ENCODE data around the gene SPINDOC. TPM values are rescaled to one million over a fixed set of nuclear protein-coding genes. Genes with fewer than 3 reads are reported as not detected.

SPINDOC gene
- total RNA-seq, 2 donors from 2014 or later, result 7.0 to 12.1 TPM

DNA sequence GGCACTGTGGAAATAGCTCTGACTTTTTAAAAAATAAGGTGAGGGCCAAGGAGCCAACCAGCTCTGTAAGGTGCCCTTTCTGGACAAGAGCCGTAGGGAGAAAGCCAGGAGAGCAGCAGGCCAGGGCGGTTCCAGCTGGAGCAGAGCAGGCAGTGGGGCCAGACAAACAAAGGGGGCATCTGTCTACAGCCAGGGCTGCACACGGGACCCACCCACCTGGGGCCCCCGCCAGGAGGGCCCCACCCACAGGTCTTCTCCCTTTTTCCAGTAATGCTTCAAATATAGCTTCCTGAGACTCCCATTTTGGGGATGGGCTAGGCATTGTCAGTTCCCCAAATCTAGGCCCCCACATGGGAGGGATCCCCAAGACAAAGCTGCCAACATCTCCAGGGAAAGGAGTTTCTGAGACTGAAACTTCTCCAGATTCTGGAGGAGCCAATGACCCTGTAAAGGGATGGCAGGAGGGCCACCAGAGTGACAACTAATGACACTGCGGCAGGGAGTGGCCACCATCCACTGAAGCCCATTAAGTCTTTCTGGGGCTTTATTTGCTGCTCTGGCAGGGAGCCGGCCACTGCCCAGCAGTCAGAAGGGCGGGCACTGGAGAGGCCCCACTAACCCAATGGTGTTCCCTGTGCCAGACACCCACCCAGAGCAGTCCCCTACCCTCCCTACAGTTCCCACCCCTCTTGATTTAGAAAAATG, 46.6 kb upstream of the SPINDOC start:
- Histone ChIP-seq H3K4me3 (peak overlapping the region in 1 of 2 donors; percentile 85), H3K36me3 (no peaks in the 10 kb centered on the region), H3K4me1 (peaks cover 0 to 62% of the 10 kb centered on the region in 2 donors), H3K27ac (peak overlapping the region in 1 of 2 donors; percentile 82), H3K9me3 (no peaks in the 10 kb centered on the region), H3K27me3 (no peaks in the 10 kb centered on the region)
- DNase-seq (ENCODE audit: low spot score), result no peak
- TF ChIP-seq, protein P1, sequence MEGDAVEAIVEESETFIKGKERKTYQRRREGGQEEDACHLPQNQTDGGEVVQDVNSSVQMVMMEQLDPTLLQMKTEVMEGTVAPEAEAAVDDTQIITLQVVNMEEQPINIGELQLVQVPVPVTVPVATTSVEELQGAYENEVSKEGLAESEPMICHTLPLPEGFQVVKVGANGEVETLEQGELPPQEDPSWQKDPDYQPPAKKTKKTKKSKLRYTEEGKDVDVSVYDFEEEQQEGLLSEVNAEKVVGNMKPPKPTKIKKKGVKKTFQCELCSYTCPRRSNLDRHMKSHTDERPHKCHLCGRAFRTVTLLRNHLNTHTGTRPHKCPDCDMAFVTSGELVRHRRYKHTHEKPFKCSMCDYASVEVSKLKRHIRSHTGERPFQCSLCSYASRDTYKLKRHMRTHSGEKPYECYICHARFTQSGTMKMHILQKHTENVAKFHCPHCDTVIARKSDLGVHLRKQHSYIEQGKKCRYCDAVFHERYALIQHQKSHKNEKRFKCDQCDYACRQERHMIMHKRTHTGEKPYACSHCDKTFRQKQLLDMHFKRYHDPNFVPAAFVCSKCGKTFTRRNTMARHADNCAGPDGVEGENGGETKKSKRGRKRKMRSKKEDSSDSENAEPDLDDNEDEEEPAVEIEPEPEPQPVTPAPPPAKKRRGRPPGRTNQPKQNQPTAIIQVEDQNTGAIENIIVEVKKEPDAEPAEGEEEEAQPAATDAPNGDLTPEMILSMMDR (IDR thresholded peaks at IDR 0.05), result no peak

DNA sequence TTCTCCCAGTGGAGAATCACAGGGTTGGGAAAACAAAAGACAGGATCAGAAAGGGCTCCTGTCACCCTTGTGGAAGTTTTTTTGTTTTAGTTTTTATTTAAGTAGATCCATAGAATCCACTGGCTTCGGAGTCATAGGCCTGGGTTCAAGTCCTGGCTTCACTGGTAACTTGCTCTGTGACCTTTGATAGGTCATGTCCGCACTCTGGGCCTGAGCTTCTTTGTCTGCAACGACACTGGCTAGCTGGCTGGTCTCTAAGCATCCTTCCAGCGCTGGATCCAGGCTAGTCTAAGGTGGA, 46.0 kb upstream of the SPINDOC start:
- Histone ChIP-seq H3K9me3 (no peaks in the 10 kb centered on the region), H3K36me3 (no peaks in the 10 kb centered on the region), H3K27ac (peak overlapping the region; percentile 82 to 83), H3K27me3 (no peaks in the 10 kb centered on the region), H3K4me3 (peak overlapping the region; percentile 71 to 85), H3K4me1 (peaks cover 0 to 58% of the 10 kb centered on the region in 2 donors)
- TF ChIP-seq, protein P1 (IDR thresholded peaks at IDR 0.05), result no peak
- DNase-seq (ENCODE audit: low spot score), result no peak

DNA sequence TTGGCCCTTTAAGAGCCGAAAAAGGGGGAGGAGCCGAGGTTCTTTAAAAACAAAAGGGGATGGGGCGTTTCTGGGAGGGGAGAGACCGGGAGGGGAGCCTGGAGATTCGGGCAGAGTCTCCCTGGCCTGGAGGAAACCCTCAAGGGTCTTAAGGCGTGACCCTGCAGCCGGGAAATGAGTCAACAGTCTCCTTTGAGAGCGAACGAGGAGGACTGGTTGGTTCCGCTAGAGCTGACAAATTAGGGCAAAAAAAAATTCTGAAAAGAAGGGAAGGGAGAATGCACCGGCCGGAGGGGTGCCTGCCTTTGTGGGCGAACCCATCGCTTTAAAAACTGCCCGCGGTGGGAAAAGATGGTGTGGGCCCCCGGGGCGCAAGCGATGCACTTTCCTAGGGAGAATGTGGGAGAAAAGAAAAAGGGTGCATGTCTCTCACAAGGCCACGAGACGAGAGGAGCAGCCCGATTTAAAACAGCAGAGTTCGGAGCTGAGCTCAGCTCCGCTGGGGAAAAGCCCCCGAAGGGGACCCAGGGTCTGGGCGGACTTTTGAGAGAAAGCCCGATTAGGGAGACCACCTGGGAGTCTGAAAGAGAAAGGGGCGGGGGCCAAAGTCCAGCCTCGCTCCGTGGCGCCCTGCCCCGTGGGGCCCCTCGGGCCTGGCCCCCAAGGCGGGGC, 45.6 kb upstream of the SPINDOC start:
- H3K27ac ChIP-seq, result peak overlapping the region; percentile 82 to 83
- peak; percentile 82 for DNase-seq (ENCODE audit: low spot score)
- peaks cover 0 to 53% of the 10 kb centered on the region in 2 donors for H3K4me1 ChIP-seq

DNA sequence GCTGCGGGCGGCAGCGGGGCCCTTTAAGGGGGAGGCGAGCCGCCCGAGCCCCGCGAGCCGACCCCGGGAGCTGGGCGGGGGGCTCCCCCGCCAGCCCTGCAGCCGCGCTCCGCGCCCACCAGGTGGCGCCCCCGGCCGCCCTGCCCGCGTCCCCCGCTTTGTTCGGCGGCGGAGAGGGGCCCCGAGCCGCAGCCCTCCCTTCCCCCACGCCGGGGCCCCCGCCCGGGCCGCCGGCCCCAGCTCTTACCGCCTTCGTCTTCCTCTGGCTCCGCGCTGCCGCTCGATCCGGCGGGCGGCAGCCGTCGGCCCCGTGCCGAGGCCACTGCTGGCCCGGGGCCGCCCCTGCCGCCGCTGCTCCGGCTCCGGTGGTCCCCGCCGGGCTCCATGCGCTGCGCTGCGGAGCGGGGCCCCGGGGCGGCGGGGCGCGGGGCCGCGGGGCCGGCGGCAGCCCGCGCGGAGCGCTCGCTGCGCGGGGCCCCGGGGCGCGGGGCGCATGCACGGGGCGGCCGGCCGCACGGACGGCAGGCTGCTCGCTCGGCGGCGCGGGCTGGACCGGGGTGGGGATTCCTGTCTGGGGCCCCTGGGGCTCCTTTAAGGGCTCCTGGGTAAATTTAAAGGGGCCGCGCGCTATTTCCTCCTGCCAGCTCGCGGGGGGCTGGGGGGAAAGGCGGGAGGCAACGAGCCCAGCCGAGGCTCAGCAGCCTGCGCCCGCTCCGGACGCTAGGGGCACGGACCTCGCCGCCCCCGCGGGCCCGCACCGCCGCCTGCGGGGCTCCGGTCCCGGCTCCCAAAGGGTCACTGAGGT, 44.8 kb upstream of the SPINDOC start, which contains the start of gene ZFTA:
TSS of gene ZFTA (minus strand) at position 539 of the 805 bp plus-strand sequence. CDS start at position 386, 153 bp downstream.
- TF ChIP-seq, protein P1 (IDR thresholded peaks at IDR 0.05), result peak; percentile 71 to 95
- no peaks in the 10 kb centered on the region for H3K36me3 ChIP-seq
- DNase-seq (ENCODE audit: low spot score), result no peak
- no peaks in the 10 kb centered on the region for H3K9me3 ChIP-seq
- peaks cover 0 to 46% of the 10 kb centered on the region in 2 donors for H3K4me1 ChIP-seq
- H3K4me3 ChIP-seq, result peak within 1 kb of the TSS; percentile 71 to 85
- peak within 1 kb of the TSS; percentile 82 to 83 for H3K27ac ChIP-seq
- H3K27me3 ChIP-seq, result no peaks in the 10 kb centered on the region

More for the DNA sequence above, 45.6 kb upstream of the SPINDOC start:
- no peaks in the 10 kb centered on the region for H3K9me3 ChIP-seq
- no peaks in the 10 kb centered on the region for H3K36me3 ChIP-seq
- TF ChIP-seq, protein P1 (IDR thresholded peaks at IDR 0.05), result no peak
- no peaks in the 10 kb centered on the region for H3K27me3 ChIP-seq
- peak overlapping the region; percentile 71 to 85 for H3K4me3 ChIP-seq

DNA sequence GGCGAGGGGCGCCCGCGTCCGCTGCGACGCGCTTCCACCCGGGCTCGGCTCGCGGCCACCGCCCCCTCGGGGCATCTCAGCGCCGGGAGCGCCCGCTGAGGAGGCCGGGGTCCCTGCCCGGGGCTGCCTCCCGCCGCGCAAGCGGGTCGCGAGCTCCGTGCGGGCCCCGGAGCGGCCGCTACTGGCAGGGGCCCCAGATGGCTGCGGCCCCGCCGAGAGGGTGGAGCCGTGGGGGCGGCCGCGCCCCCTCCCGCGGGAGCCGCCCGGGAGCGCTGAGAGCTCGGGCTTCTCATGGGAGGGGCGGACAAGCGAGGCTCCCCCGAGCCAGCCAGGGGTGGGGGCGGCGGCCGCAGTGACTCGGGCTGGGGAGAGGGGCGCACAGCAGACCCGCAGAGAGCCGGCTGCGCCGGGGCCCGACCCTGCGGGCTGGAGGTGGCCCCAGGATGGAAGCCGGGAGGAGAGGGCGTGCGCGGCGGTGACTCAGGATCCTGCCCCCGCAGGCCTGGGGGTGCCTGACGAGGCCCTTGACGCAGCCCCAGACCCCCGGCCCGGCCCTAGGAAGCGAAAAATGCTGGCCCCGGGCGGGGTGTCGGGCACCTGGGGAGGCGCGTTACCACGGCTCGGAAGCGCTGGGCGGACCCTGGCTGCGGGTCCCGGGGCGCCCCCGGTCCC, 44.1 kb upstream of the SPINDOC start:
- H3K9me3 ChIP-seq, result no peaks in the 10 kb centered on the region
- peak overlapping the region; percentile 71 to 85 for H3K4me3 ChIP-seq
- TF ChIP-seq, protein P1 (IDR thresholded peaks at IDR 0.05), result no peak
- peaks cover 0 to 43% of the 10 kb centered on the region in 2 donors for H3K4me1 ChIP-seq
- H3K27me3 ChIP-seq, result no peaks in the 10 kb centered on the region
- H3K27ac ChIP-seq, result peak overlapping the region; percentile 71 to 75
- H3K36me3 ChIP-seq, result no peaks in the 10 kb centered on the region
- peak; percentile 61 for DNase-seq (ENCODE audit: low spot score)

All from right atrium auricular region (tissue), 2 donors.